NCI-H128 (cell line): ENCODE measurements around the gene BST2.

Experiments used
- DNase-seq: peaks from one replicate; lab custom pipeline; 2025; ENCODE audit not compliant: unreplicated experiment; lab: John Stamatoyannopoulos, UW

The BST2 gene

GRCh38 chr19:17405250-17406045, at the start of gene BST2:
BST2 (minus strand) TSS chr19:17405630; CDS start chr19:17405575, 55 bp downstream.
- no peak for DNase-seq

DNA sequence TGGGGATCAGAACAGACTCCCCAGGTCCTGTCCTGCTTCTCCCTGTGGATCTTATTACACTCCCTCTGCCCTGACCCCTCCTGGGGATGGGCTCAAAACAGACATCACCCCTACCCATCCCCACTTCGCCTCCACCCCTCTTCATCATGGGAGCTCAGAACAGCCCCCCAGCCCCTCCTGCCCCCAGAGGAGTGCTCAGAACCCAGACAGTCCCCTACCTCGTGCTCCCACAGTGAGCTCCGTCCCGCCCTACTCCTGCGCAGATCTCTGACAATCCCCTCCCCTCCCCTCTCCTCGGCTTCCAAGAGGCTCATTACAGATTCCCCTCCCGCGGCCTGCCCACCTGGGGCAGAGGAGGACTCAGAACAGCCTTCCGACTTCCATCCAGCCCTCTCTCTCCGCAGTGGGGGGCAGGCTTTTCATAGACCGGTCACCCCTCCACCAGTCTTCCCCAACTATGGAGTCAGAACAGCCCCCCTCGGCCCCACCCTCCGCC, 49.2 kb upstream of the BST2 start:
- DNase-seq, result no peak

DNA sequence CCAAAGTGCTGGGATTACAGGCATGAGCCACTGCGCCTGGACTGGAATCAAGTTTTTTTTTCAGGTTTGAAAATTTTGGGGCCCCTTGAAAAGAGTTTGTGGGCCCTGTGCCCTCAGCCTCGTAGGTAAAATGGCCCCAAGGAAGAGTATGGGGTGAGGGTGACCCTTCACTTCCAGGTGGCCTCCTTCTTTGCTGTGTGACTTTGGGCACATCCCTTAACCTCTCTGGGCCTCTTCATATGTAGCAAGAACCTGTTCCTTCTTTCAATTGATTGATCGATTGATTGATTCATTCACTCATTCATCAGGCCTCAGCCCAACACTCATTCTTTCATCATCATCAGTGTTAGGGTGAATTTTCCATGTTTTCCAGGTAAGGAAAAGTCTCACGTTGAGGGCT, 46.4 kb upstream of the BST2 start:
- DNase-seq, result no peak

DNA sequence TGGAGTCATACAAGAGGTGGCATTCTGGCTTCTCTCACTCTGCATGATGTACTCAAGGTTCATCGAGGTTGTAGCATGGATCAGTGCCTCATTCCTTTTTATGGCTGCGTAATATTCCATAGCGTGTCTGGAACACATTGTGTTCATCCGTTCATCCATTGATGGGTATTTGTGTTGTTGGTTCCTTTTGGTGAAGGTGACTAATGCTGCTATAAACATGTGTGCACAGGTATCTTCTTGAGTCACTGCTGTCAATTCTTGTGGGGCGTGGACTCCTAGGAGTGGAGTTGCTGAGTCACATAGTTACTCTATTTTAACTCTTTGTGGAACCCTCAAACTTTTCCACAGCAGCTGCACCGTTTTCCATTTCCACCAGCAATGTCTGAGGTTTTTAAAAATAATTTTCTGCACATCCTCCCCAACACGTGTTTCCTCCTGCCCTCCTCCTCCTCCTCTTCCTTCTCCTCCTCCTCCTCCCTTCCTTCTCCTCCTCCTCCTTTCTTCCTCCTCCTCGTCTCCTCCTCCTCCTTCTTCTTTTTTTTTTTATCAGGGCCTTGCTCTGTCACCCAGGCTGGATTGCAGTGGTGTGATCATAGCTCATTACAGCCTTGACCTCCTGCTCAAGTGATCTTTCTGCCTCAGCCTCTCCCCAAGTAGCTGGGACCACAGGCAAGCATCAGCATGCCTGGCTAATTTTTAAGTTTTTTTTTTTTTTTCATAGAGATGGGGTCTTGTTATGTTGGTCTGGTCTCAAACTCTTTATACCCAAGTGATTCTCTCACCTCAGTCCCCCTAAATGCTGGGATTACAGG, 45.0 kb upstream of the BST2 start:
- DNase-seq, result no peak

DNA sequence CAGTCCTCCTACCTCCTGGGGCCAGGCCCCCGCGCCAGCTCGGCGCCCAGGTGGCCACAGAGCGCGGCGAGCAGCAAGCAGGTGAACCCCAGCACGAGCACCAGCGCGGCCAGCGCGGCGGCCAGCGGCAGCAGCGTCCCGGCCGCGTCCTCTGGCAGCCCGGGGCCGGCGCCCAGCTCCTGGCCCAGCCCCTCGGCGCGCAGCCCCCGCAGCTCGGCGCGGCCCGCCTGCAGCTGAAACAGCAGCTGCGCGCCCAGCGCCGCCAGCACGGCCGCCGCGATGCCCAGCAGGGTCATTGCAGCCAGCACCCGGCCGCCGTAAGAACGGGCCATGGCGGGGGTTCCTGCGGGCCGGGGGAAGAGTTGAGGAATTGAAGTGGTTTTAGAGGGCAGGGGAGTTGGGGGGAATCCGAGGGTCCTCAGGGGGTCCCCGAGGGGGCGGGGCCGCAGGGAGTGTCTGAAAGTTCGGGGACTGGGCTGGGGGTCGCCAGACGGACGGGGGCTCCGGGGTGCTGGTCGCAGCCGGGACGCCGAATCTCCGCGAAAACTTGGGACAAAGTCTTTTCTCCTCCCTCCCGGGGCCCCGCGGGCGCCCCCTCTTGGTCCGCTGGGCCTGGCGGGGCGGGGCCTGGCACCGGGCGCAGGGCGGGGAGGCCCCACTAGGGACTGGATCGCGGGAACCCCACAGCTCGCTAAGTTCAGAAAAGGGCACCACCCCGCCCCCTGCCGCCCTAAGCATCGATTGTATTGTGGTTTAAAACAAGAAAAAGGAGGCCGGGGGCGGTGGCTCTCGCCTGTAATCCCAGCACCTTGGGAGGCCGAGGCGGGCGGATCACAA, 42.9 kb upstream of the BST2 start, which contains the start of gene TMEM221:
TSS of gene TMEM221 (minus strand) at position 538 of the 837 bp plus-strand sequence. CDS start at position 332, 206 bp downstream.
- DNase-seq, result no peak

DNA sequence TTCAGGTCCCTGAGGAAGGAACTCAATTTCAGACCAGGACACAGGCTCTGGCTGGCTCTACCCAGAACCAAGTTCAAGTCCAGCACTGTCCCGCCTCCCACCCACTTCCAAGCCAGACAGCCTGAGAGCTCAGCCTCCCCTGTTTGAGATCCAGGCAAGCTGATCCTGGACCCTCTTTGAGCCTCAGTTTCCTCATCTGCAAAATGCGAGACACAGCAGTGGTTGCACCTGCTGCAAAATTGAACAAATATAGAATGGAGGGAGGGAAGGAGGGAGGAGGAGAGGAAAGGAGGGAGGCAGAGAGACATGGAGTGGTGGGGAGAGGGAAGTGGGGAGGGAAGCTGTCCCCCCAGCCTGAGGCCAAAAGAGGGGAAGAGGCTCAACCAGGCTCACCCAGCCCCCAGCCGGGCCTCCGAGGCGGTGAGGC, 42.3 kb upstream of the BST2 start:
- no peak for DNase-seq

- no peak for DNase-seq
Measured at GRCh38 chr19:17445526-17446165, 40.2 kb upstream of the BST2 start.

DNA sequence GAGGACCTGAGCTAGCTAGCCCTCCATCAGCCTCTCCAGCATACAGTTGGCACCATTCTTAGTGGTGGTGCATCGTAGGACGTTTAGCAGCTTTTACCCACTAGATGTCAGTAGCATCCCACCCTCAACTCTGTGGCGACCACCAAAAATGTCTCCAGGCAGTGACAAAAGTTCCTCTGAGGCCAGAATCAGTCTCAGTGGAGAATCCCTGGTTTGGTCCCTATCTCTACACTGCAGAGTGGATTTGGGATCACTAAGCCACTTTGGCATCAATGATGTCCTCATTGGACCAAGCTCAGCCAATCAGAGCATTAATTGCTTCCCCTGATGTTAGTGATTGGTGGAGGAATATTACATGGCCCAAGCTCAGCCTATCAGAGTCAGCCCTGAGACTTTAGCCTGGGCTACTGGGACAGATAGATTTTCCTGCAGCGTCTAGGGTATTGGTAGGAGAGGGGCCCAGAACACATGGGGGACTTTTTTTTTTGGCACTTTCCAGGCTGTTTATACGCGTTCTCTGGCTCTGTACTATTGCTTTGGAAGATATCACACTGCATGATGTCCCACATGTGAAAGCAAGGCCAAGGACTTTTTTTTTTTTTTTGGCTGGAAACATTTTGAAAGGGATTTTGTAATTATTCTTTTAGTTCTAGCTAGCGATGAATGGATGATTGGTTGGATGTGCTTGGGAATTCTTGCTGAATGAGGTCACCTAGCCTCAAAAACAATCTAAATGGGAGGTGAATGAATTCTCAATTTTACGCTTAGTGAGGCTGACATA, 36.0 kb upstream of the BST2 start:
- DNase-seq, result no peak

DNA sequence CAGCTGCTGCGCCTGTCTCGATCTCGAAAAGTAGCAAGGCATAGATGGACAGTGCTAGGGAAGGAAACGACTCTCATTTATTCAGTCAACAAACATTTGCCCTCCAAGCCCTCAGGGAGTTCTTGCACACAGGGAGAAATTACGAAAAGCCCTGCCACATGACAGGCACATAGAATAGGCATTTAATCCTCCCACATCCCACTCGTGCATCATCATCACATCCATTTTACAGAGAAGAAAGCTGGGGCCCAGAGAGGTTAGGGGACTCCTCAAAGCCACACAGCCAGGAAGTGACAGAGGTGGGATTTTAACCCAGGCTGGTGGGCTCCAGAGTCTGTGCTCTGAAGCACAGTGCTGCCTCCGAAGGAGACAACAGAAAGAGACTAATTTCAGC, 31.4 kb upstream of the BST2 start:
- DNase-seq, result no peak

DNA sequence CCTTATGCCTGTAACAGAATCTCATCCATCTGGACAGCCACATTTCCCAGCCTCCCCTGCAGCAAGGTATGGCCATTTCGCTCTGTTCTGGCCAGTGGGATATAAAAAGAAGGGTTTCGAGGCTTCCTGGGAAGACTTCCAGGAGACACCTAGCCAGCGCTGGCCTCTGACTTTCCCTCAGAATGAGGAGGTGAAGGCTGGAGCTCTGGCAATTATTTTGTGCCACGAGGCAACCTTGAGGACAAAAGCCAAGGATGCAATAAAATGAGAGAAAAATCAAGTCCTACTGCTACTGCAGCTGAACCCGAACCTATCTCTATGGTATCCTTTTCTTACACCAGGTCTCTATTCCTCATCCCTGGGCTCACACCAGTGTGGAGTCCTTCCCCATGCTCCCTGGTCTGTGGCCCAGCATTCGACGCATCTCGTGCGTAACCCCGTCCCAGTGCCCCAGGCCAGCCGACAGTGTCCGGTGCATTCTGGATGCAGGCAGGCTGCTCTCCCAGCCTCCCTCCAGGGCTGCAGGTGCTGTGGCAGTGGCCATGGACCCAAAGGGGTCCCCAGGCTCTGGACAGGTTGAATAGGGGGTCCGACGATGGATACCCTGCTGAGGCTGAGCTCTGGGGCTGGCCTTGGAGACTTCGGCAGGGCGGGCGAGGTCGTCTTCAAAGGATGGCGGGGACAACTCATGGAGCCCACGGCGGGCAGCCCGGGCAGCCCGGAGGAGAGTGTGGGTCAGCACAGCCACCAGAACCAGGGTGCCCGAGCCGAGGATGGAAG, 30.9 kb upstream of the BST2 start:
- no peak for DNase-seq

- no peak for DNase-seq
Measured at GRCh38 chr19:17435218-17435617, 29.8 kb upstream of the BST2 start.

- DNase-seq, result no peak
Measured at GRCh38 chr19:17431417-17431816, 26.0 kb upstream of the BST2 start.

GRCh38 chr19:17429641-17430113, 24.2 kb upstream of the BST2 start:
- DNase-seq, result no peak

DNA sequence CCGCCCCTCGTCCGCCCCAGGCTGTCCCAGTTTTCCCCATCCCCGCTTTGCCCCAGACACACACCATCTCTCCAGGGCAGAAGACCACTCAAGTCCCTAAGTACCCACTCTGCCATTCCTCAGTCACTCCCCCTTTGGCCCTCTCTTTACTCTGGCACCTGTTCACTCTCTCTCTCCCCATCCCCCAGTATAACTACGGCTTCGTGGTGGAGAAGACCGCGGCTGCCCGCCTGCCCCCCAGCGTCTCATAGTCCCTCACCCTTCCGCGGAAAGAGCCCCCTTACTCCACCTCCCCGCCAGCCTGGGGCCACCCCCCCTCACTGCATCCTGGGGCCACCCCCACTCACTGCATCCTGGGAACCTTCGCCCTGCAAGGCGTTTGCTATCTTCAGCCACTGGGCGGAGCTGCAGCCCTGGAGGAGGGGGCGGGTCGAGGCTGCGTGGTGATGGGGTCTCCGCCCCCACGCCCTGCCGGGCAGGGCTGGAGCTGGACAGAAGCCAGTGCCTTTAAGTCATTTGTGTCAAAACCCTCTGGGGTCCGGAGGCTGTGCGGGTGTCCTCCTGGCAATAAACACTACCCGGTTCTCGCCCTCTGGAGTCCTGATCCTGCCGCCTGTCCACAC, 19.4 kb upstream of the BST2 start:
- no peak for DNase-seq

DNA sequence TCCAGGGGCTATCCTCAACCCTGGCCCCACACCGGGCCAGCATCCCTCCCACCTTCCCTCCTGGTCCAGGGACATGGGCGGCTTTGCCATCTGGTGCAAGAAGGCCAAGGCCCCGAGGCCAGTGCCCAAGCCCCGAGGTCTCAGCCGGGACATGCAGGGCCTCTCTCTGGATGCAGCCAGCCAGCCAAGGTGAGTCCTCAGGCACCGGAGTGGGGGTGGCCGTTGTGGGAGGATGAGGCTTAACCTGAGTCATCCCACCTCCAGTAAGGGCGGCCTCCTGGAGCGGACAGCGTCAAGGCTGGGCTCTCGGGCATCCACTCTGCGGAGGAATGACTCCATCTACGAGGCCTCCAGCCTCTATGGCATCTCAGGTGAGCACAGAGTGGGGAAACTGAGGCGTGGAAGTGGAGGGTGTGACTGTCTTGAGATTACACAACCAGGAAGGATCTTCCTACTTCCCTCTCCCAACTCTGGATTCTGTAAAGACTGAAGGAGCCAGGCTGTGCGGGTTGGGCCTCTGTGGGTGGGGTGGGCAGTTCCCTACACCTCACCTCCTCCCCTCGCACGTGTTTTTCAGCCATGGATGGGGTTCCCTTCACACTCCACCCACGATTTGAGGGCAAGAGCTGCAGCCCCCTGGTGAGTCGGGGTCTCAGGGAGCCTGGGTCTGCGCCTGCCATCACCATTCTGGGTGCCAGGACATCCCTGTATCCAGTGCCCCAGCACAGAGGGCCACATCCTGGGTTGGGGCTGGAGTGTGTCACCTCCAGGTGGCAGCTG, 18.2 kb upstream of the BST2 start:
- no peak for DNase-seq

DNA sequence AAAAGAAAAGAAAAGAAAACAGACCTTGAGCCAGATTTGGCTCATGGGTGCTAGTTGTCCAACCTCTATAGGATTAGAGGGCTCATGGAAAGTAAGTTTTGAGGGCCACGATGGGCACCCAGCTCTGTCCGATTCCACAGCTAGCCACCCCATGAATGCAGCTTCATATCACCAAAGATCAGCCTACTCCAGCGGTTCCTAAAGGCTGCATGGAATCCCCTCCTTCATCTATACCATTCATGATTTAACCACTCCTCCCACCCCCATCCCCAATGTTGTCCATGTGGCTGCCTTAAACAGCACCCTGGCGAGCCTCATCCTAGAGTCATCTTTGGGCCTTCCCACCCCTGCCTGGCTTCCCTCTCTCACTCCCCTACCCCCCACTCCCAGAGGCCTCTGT, 16.5 kb upstream of the BST2 start:
- DNase-seq, result no peak

GRCh38 chr19:17420475-17420924, 15.1 kb upstream of the BST2 start:
- DNase-seq, result no peak
